ENCODE results near the gene GFAP.

The GFAP gene

GRCh38 chr17:44914148-44914547 lies 1.2 kb downstream of the GFAP start:
- DNase-seq, result no peak

- no peak for DNase-seq
These were observed 1.6 kb downstream of the GFAP start for GRCh38 chr17:44913676-44914075.

GRCh38 chr17:44912763-44913544 lies 2.3 kb downstream of the GFAP start:
- no peak for DNase-seq

- peak; percentile 51 for DNase-seq
These were observed 3.9 kb downstream of the GFAP start for GRCh38 chr17:44911133-44912001.

- DNase-seq, result no peak
These were observed 4.8 kb downstream of the GFAP start for GRCh38 chr17:44910231-44911106.

- DNase-seq, result peak; percentile 89
These were observed 5.6 kb downstream of the GFAP start for GRCh38 chr17:44909681-44910144.

- no peak for DNase-seq
These were observed 6.5 kb downstream of the GFAP start for GRCh38 chr17:44908761-44909326.

- peak; percentile 37 for DNase-seq
These were observed 7.4 kb downstream of the GFAP start for GRCh38 chr17:44907729-44908470.

- no peak for DNase-seq
These were observed 8.3 kb downstream of the GFAP start for GRCh38 chr17:44906763-44907728.

GRCh38 chr17:44906010-44906646 lies 9.2 kb downstream of the GFAP start:
- peak; percentile 96 for DNase-seq

- no peak for DNase-seq
These were observed 10.0 kb downstream of the GFAP start for GRCh38 chr17:44905006-44906000.

GRCh38 chr17:44904001-44904984 lies 11.0 kb downstream of the GFAP start:
- DNase-seq, result no peak

- no peak for DNase-seq
These were observed 12.2 kb downstream of the GFAP start for GRCh38 chr17:44903012-44903685.

GRCh38 chr17:44902135-44902760 lies 13.1 kb downstream of the GFAP start:
- DNase-seq, result no peak

- DNase-seq, result peak; percentile 66
These were observed 13.8 kb downstream of the GFAP start for GRCh38 chr17:44901411-44901921.

GRCh38 chr17:44900894-44901293 lies 14.4 kb downstream of the GFAP start:
- peak; percentile 67 for DNase-seq

Data from fibroblast of skin of scalp (primary cell).